SIG-M5 treated with dmso at 0.1 percent for 504 hours (cell line): ENCODE results near the gene MPPED1.

Source experiments
- DNase-seq: peaks from one replicate; lab custom pipeline; 2025; ENCODE audit not compliant: unreplicated experiment; lab: John Stamatoyannopoulos, UW

Gene MPPED1

GRCh38 chr22:43514476-43515157, 102.8 kb downstream of the MPPED1 start:
- DNase-seq: no peak

- DNase-seq: no peak
These were observed 103.6 kb downstream of the MPPED1 start for GRCh38 chr22:43515411-43515810.

GRCh38 chr22:43515902-43516301, 104.1 kb downstream of the MPPED1 start:
- no peak for DNase-seq

GRCh38 chr22:43516386-43516785, 104.6 kb downstream of the MPPED1 start:
- DNase-seq: no peak

GRCh38 chr22:43516996-43517635, 105.3 kb downstream of the MPPED1 start:
- DNase-seq: no peak

- no peak for DNase-seq
These were observed 108.8 kb downstream of the MPPED1 start for GRCh38 chr22:43520632-43521039.

- peak; percentile 3 for DNase-seq
These were observed 109.9 kb downstream of the MPPED1 start for GRCh38 chr22:43521716-43522115.

- no peak for DNase-seq
These were observed 114.4 kb downstream of the MPPED1 start for GRCh38 chr22:43526117-43526655.

- no peak for DNase-seq
These were observed 115.1 kb downstream of the MPPED1 start for GRCh38 chr22:43526946-43527345.

GRCh38 chr22:43528601-43529360, 117.0 kb downstream of the MPPED1 start:
- no peak for DNase-seq

- no peak for DNase-seq
These were observed 117.6 kb downstream of the MPPED1 start for GRCh38 chr22:43529461-43529860.

- DNase-seq: no peak
These were observed 118.1 kb downstream of the MPPED1 start for GRCh38 chr22:43529934-43530333.

GRCh38 chr22:43530349-43531201, 118.8 kb downstream of the MPPED1 start:
- no peak for DNase-seq

- DNase-seq: no peak
These were observed 119.8 kb downstream of the MPPED1 start for GRCh38 chr22:43531651-43532050.

- DNase-seq: no peak
These were observed 120.7 kb downstream of the MPPED1 start for GRCh38 chr22:43532301-43533155.

GRCh38 chr22:43533156-43533530, 121.3 kb downstream of the MPPED1 start:
- no peak for DNase-seq

GRCh38 chr22:43533656-43534428, 122.0 kb downstream of the MPPED1 start:
- no peak for DNase-seq

- DNase-seq: no peak
These were observed 123.1 kb downstream of the MPPED1 start for GRCh38 chr22:43534916-43535315.

GRCh38 chr22:43535336-43535735, 123.5 kb downstream of the MPPED1 start:
- no peak for DNase-seq
